GM21576 (cell line): ENCODE measurements around the gene FXYD7.
"Not testable (repeated sequence)": the region's sequence is repeated elsewhere in the genome, so short reads cannot be mapped to it uniquely, and the experiment has no call there.

ENCODE experiments used
- ATAC-seq: cut with Tn5 transposase; IDR thresholded peaks from one replicate; pipeline ENCODE4 v1.9.1; 2021; ENCODE audit warnings: mild to moderate bottlenecking, moderate library complexity; ENCODE audit not compliant: unreplicated experiment

Gene FXYD7

GRCh38 chr19:35143231-35143715 lies at the start of gene FXYD7:
Gene FXYD7 (plus strand): TSS chr19:35143255. CDS start chr19:35143334, 79 bp downstream.
- ATAC-seq, result no peak

- no peak for ATAC-seq
These were observed 49.6 kb upstream of the FXYD7 start for GRCh38 chr19:35093430-35093829.

- ATAC-seq, result no peak
These were observed 49.0 kb upstream of the FXYD7 start for GRCh38 chr19:35093941-35094647.

GRCh38 chr19:35094656-35095055 lies 48.4 kb upstream of the FXYD7 start:
- no peak for ATAC-seq

GRCh38 chr19:35095667-35096368 lies 47.2 kb upstream of the FXYD7 start:
- ATAC-seq, result no peak

DNA sequence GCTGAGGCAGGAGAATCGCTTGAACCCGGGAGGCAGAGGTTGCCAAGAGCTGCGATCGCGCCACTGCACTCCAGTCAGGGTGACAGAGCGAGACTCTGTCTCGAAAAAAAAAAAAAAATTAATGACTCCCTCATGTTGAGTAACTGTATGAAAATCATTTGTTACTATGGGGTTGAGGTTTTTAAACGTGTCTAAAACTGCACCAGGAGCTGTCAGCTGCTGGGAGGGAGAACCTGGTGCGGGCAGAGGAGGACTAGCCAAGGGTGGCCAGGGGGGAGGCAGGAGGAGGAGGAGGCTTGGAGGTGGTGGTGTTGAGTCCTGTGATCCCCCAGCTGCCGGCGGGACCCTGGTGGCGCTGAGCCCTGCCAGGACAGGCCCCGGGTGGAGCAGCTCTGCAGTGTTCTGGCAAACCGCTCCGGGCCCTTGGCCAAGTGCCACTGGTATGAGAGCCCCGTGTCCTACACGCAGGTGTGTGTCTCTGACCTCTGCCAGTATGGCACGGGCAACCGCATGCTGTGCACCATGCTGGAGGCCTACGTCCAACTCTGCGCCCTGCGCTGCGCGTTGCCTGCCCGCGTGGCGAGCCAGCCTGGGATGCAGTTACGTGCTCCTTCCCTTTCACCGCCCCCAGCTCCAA lies 44.5 kb upstream of the FXYD7 start:
- no peak for ATAC-seq

GRCh38 chr19:35099155-35099896 lies 43.7 kb upstream of the FXYD7 start:
- no peak for ATAC-seq

DNA sequence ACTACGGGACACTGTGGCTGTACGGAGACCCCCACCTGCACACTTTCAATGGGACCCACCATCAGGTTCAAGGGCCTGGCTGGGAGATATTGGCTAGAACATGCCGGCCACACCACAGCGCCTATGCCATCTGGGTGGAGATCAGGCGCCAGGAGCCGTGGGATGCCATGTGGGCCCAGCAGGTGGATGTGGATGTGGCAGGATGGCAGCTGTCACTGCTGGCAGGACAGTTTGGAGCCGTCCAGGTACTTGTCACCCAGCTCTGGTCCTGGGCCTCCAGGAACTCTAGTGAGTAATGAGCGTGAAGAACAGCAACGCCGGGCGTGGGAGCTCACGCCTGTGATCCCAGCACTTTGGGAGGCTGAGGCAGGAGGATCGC lies 43.2 kb upstream of the FXYD7 start:
- ATAC-seq, result no peak

GRCh38 chr19:35100588-35101533 lies 42.2 kb upstream of the FXYD7 start:
- ATAC-seq, result no peak

GRCh38 chr19:35101949-35102348 lies 41.1 kb upstream of the FXYD7 start:
- not testable (repeated sequence) for ATAC-seq

DNA sequence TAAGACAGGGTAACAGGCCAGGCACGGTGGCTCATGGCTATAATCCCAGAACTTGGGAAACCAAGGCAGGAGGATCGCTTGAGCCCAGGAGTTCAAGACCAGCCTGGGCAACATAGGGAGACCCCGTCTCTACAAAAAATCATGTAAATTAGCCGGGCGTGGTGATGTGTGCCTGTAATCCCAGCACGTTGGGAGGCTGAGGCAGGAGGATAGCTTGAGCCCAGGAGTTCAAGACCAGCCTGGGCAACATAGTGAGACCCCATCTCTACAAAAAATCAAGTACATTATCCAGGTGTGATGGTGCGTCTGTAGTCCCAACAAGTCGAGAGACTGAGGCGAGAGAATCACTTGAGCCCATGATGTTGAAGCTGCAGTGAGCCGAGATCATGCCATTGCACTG lies 39.4 kb upstream of the FXYD7 start:
- not testable (repeated sequence) for ATAC-seq

DNA sequence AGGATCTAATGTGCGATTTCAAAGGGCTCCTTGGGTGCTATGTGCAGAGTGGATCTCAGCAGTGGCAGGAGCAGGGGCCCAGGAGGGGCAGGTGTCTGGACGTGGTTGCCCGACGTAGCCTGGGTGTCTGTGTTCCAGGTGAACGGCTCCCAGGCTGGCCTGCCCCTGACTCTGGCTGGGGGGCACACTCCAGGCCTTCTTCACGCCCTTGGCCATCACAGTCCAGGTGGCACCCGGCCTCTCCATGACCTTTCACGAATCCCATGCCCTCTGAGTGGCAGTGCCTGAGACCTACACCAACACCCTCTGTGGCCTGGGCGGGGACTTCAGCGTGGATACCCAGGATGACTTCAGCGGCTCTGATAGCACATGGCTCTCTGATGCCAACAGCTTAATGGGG lies 38.7 kb upstream of the FXYD7 start:
- no peak for ATAC-seq

DNA sequence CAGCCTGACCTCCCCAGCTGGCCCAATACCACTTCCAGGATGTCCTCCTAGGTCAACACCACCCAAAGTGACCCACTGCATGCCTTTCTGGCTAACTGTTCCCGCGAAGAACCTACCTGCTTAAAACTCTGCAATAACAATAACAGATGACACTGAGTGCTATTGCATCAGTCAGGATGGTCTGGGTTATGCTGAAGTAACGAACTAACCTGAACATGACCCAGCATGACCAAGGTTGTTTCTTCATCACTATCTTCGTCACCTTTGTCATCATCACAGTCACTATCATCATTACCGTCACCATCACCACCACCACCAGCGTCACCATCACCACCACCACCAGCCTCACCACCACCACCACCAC lies 38.0 kb upstream of the FXYD7 start:
- no peak for ATAC-seq

GRCh38 chr19:35105411-35106290 lies 37.4 kb upstream of the FXYD7 start:
- ATAC-seq, result no peak

- ATAC-seq, result no peak
These were observed 36.8 kb upstream of the FXYD7 start for GRCh38 chr19:35106291-35106583.

DNA sequence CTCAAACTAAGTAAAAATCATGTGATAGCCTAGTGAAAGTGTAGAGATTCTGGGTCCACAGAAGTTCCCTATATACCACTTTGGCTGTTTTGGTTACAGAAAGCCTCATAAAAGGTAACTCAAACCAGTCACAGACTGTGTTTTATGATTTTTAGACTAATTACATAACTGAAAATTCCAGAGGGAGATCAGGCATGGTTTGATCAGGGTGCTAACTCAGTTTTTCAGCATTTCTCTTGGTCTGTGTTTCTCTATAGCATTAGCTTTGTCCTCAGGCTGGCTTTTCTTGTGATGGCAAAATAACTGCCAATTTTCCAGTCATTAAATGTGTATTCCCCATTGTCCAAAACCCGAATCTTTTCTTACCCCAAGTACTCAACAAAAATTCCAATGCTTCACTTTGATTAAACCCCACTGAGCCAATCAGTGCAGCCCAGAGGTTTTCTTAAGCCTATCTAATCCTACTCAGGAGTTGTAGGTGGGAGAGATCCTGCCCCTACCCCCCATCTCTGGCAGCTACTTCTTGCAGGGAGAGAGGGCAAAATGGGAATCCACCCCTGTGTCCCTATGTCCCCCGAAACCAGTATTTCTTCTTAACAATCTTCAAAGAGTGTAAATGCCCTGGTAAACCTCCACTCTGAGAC lies 36.0 kb upstream of the FXYD7 start:
- ATAC-seq, result no peak

GRCh38 chr19:35107545-35107944 lies 35.5 kb upstream of the FXYD7 start:
- no peak for ATAC-seq

DNA sequence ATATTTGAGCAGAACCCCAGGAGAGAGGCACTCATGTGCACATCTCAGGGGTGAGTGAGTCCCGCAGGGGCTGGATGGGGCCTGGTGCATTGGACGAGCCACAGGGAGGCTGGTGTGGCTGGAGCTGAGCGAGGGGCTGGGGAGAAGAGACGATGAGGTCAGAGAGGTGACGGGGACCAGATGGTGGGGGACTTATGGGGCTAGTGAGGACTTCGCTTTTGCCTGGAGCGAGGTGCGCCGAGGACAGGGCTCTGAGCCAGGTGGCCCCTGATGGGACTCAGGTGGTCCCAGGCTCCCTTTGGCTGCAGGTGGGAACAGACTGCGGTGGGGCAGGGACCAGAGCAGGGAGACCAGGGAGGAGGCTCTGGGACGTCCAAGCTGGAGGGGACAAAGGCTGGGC lies 34.3 kb upstream of the FXYD7 start:
- no peak for ATAC-seq
